Ishikawa (cell line): ENCODE results near the gene ADAMTSL1.

Experiments used
- CEBPB ChIP-seq: IDR thresholded peaks from 2 replicates; pipeline ENCODE4 v1.6.1; 2012
- CREB1 ChIP-seq: IDR thresholded peaks from 2 replicates; pipeline ENCODE4 v1.6.1; 2012; ENCODE audit warnings: low read depth
- EGR1 ChIP-seq: IDR thresholded peaks from 2 replicates; pipeline ENCODE4 v1.6.1; 2012
- EP300 ChIP-seq: IDR thresholded peaks from 2 replicates; pipeline ENCODE4 v1.6.1; 2012; ENCODE audit warnings: borderline replicate concordance
- FOXM1 ChIP-seq: IDR thresholded peaks from 2 replicates; pipeline ENCODE4 v1.6.1; 2012; ENCODE audit warnings: low read depth, borderline replicate concordance
- NFIC ChIP-seq: IDR thresholded peaks from 2 replicates; pipeline ENCODE4 v1.6.1; 2012
- RAD21 ChIP-seq: IDR thresholded peaks from 2 replicates; pipeline ENCODE4 v1.6.1; 2012; ENCODE audit warnings: low read depth
- REST ChIP-seq: IDR thresholded peaks from 2 replicates; pipeline ENCODE4 v1.6.1; 2012; ENCODE audit warnings: low read depth, mild to moderate bottlenecking
- TAF1 ChIP-seq: IDR thresholded peaks from 2 replicates; pipeline ENCODE4 v1.6.1; 2012; ENCODE audit warnings: low read depth, mild to moderate bottlenecking
- TCF12 ChIP-seq: IDR thresholded peaks from 2 replicates; pipeline ENCODE4 v1.6.1; 2012; ENCODE audit warnings: low read depth
- TEAD4 ChIP-seq: IDR thresholded peaks from 2 replicates; pipeline ENCODE4 v1.6.1; 2012
- USF1 ChIP-seq: IDR thresholded peaks from 2 replicates; pipeline ENCODE4 v1.6.1; 2012
- YY1 ChIP-seq: IDR thresholded peaks from 2 replicates; pipeline ENCODE4 v1.6.1; 2012; ENCODE audit warnings: low read depth
- ZBTB7A ChIP-seq: IDR thresholded peaks from 2 replicates; pipeline ENCODE4 v1.6.1; 2012; ENCODE audit warnings: low read depth
- TF ChIP-seq, protein P1 (sequence below): IDR thresholded peaks from 2 replicates; pipeline ENCODE4 v1.6.1; 2012

Gene ADAMTSL1

DNA sequence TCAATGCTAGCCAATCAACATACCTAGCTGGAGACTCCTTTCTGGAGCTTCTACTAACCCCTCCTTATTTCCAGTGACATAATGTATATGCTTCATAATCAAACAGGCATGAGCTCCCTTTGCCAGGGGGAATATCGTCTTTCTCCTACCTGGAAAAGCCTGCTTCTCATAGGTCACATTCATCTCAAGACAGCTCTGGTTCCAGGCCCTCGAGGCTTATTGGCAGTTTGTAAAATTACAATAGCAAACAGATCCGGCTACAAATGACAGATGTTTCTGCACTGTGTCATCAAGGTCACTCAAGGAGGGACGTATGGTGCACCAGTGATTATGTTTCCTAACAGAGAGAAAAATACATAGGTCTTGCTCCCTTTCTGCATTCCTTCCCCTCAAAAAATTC lies 419.1 kb downstream of the ADAMTSL1 start:
- TF ChIP-seq TAF1 (no peak), FOXM1 (no peak), EGR1 (no peak)

- TF ChIP-seq CEBPB = no peak
- no peak for TF ChIP-seq EGR1
- no peak for TF ChIP-seq ZBTB7A
- no peak for TF ChIP-seq NFIC
- TF ChIP-seq RAD21 = no peak
- TF ChIP-seq TAF1 = no peak
- TF ChIP-seq CREB1 = no peak
- no peak for TF ChIP-seq USF1
- TF ChIP-seq YY1 = no peak
- no peak for TF ChIP-seq FOXM1
- TF ChIP-seq, protein P1, sequence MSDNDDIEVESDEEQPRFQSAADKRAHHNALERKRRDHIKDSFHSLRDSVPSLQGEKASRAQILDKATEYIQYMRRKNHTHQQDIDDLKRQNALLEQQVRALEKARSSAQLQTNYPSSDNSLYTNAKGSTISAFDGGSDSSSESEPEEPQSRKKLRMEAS = no peak
- no peak for TF ChIP-seq TEAD4
- TF ChIP-seq TCF12 = no peak
- no peak for TF ChIP-seq EP300
- TF ChIP-seq REST = no peak
Observed at GRCh38 chr9:18893491-18893890, 419.5 kb downstream of the ADAMTSL1 start.

GRCh38 chr9:18896004-18896403 lies 422.1 kb downstream of the ADAMTSL1 start:
- TF ChIP-seq, protein P1 = no peak
- no peak for TF ChIP-seq ZBTB7A
- TF ChIP-seq YY1 = no peak
- TF ChIP-seq USF1 = no peak
- no peak for TF ChIP-seq TEAD4
- no peak for TF ChIP-seq RAD21
- no peak for TF ChIP-seq FOXM1

DNA sequence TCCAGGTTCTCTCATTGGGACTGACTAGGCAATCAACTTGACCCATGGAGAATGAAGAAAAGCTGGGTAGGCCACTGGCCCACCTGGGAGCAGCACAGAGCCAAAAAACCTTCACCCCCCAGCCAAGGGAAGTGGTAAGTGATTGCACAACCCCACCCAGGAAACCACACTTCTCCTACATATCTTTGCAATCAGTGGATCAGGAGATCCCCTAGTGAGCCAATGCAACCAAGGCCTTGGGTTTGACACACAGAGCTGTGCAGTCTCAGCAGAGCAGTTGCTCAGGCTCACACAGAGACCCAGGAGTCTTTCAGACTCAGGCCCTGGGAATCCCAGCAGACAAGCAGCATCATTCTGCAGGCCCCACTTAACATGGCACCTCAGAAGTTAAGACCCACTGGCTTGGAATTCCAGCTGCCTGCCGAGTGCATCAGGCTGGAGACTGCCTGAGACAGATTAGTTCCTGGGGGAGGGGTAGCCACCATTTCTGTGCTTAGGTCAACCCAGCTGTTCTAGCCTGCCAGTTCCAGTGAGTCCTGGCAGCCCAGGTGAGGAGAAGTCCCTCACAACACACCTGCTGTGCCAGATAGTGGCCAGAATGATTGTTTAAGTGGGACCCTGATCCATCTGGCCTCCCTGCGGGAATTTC lies 422.7 kb downstream of the ADAMTSL1 start:
- no peak for TF ChIP-seq REST
- TF ChIP-seq TAF1 = no peak
- no peak for TF ChIP-seq RAD21
- TF ChIP-seq CEBPB = no peak
- TF ChIP-seq TEAD4 = no peak
- TF ChIP-seq, protein P1 = no peak
- no peak for TF ChIP-seq EGR1
- TF ChIP-seq TCF12 = no peak

DNA sequence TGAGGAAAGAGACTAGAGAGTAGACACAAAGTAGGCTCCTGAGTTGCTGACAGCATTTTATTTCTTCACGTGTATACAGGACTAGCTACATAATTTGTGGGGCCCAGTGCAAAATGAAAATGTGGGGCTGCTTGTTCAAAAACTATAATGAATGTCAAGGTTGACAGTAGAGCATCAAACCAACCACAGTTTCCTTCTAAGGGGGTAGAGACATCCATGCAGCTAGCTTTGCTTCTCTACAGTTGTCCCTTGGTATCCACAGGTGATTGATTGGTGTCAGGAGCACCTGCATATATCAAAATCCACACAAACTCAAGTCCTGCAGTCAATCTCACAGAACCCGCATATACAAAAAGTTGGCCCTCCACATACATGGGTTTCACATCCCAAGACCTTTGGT lies 429.5 kb downstream of the ADAMTSL1 start:
- no peak for TF ChIP-seq FOXM1
- TF ChIP-seq ZBTB7A = no peak
- no peak for TF ChIP-seq TCF12
- no peak for TF ChIP-seq CREB1
- TF ChIP-seq TEAD4 = no peak
- TF ChIP-seq NFIC = no peak
- TF ChIP-seq YY1 = no peak
- TF ChIP-seq, protein P1 = no peak
- no peak for TF ChIP-seq TAF1
- TF ChIP-seq EP300 = no peak
- no peak for TF ChIP-seq CEBPB
- no peak for TF ChIP-seq RAD21
- no peak for TF ChIP-seq USF1
- TF ChIP-seq REST = no peak
- no peak for TF ChIP-seq EGR1
